NOMO-1 treated with DMSO at 0.1 percent for 48 hours (cell line): ENCODE measurements around the gene EIF3CL.
"Not testable (repeated sequence)": the region's sequence is repeated elsewhere in the genome, so short reads cannot be mapped to it uniquely, and the experiment has no call there.

Experiments
- DNase-seq: peaks from one replicate; lab custom pipeline; 2025; ENCODE audit not compliant: unreplicated experiment; lab: John Stamatoyannopoulos, UW

Gene EIF3CL, protein sequence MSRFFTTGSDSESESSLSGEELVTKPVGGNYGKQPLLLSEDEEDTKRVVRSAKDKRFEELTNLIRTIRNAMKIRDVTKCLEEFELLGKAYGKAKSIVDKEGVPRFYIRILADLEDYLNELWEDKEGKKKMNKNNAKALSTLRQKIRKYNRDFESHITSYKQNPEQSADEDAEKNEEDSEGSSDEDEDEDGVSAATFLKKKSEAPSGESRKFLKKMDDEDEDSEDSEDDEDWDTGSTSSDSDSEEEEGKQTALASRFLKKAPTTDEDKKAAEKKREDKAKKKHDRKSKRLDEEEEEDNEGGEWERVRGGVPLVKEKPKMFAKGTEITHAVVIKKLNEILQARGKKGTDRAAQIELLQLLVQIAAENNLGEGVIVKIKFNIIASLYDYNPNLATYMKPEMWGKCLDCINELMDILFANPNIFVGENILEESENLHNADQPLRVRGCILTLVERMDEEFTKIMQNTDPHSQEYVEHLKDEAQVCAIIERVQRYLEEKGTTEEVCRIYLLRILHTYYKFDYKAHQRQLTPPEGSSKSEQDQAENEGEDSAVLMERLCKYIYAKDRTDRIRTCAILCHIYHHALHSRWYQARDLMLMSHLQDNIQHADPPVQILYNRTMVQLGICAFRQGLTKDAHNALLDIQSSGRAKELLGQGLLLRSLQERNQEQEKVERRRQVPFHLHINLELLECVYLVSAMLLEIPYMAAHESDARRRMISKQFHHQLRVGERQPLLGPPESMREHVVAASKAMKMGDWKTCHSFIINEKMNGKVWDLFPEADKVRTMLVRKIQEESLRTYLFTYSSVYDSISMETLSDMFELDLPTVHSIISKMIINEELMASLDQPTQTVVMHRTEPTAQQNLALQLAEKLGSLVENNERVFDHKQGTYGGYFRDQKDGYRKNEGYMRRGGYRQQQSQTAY

DNA sequence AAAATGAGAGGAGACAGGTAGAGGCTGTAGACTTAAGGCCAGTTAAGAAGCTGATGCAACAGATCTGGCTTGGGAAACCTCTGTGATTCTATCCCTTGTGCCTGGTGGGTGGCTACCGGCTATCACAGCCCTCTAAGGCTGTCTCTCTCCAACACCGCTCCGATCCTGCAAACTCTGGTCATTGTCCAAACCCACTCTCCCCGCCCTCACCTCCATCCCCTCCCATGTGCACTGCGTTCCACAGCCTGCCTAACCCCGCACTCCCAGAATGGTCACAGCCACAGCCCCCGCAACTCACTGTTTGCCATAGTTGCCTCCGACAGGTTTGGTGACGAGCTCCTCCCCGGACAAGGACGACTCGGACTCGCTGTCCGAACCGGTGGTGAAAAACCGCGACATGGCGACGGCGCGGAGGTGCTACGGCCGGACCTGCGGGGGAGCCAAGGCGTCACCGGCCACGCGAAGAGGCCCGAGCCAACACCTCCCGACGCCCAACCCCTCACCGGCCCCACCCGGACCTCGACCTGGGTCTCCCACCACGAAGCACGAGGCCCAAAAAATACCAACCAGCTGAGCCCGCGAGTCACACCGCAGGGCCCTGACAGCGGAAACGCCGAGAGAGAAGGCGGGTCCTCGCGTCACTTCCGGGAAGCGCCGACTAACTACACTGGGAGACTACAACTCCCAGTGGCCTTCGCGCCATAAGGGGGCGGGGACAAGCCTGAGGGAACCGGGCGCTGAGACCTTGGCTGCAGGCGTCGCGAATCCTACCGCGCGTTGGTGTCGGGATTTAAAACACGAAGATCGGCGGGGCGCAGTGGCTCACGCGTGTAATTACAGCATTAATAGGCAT lies at the start of gene EIF3CL:
Gene EIF3CL, minus strand, starts transcription at position 622 of the 853 bp plus-strand sequence. Its CDS starts 223 bp downstream, at position 399.
- DNase-seq = not testable (repeated sequence)

DNA sequence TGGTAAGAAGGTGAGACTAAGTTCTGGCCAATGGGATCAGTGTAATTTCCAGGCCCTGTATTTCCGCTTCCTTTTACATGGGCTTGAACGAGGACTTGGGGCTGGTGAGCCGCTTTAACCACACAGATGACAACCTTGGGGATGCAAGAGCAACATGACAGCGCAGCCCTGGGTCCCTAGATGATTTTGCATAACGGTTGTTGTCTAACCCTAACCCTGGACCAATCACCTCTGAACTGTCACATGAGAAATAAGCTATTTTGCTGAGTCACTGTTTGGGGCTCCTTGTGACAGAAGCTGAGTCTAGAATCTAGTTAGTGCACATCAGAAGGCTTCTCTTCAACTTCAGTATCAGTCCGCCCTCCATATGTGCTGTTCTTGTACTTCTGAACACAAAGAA lies 43.4 kb upstream of the EIF3CL start:
- DNase-seq = not testable (repeated sequence)

DNA sequence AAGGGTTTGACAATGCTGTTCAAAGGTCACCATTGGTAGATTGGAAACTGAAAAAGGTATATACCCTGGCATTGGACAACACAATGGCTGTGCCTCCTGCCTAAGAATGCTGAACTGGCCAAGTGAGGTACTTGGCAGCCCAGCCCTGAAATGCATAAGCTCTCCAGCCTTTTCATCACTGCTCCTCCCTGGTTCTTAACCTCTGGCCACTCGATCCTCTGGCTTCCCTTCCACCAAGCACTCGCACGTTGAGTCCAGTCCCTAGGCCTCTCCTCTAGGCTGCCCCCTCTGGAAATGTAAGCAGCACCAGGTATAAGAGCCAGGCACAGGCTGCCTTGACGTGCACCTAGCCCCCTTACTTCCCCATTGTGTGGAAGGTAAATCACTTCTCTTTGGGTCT lies 42.7 kb upstream of the EIF3CL start:
- not testable (repeated sequence) for DNase-seq

DNA sequence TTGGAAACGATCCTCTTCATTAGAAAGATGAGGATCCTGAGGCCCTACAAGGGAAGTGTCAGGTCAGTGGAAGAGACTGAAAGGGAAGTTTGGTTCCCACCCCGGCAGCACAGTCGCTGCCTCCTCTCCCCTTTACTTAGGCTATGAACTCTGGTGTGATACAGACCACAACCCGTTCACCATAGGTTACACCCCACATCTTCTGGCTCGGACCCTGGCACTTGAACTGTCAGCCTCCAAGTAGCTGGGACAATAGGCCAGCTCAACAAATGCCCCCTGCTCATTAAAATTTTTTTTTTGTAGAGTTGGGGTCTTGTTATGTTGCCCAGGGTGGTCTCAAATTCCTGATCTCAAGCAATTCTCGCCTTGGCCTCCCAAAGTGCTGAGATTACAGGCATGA lies 40.3 kb upstream of the EIF3CL start:
- not testable (repeated sequence) for DNase-seq

DNA sequence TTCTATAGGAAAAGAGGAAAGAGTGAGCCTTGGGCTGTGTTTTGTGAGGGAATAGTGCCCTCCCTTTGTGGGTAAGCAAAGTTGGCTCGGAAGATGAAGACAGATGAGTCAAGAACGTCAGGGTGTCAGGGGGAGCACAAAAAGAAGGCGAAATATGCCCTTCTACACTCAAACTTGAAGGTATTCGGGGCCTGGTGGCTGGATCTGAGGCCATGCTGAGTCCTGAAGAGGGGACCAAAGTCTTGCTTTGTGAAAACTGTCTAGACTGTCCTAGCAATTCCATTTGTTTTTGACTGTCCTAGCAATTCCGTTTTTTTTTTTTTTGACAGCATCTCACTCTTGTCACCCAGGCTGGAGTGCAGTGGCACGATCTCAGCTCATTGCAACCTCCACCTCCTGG lies 35.3 kb upstream of the EIF3CL start:
- not testable (repeated sequence) for DNase-seq

DNA sequence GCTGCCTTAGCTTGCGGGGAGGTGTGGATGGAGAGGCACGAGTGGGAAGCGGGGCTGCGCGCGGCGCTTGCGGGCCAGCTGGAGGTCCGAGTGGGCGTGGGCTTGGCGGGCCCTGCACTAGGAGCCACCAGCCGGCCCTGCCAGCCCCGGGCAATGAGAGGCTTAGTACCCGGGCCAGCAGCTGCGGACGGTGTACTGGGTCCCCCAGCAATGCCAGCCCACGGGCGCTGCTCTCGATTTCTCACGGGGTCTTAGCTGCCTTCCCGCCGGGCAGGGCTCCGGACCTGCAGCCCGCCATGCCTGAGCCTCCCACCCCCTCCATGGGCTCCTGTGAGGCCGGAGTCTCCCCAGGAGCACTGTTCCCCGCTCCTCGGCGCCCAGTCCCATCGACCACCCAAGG lies 31.7 kb upstream of the EIF3CL start:
- DNase-seq = not testable (repeated sequence)

DNA sequence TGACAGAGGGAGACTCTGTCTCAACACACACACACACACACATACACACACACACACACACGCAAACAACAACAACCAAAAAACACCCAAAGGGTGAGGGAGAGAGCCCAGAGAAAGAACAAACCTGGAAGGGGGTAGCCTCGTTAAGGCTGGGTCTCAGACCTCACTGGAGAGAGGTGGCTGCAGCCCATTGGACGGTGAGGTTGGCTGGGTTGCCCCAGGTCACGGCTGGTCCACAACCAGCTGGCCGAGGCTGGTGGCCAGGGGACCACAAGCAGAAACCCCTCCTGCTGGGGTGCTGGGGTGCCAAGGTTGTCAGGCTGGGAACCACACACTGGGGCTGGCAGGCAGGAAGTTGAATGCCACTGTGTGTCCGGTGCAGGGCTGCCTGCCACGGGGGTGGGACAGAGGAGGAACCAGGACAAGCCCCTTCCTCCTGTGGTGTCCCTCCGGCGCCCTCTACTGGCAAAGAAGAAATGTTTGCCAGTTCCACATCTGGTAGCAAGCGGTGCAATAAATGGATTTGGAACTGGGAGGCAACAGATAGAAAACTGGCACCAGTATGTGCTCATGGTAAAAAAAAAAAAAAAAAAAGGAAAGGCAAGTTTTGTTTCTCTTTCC lies 22.5 kb upstream of the EIF3CL start:
- not testable (repeated sequence) for DNase-seq

DNA sequence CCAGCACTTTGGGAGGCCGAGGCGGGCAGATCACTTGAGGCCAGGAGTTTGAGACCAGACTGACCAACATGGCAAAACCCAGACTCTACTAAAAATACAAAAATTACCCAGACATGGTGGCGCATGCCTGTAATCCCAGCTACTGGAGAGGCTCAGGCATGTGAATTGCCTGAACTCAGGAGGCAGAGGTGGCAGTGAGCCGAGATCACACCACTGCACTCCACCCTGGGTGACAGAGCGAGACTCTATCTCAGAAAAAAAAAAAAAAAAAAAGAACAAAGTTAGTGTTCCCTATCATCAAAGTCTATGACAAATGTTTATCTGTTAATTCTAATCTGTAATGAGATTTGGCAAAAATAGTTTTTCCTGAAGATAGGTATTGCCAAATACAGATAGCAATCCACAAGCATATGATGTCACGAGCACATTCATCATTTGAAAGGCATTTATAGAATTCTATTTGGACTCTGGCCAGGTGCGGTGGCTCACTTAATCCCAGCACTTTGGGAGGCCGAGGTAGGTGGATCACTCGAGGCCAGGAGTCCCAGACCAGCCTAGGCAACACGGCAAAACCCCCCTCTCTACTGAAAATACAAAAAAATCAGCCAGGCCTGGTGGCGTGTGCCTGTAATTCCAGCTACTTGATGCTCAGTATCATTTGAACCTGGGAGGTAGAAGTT lies 17.6 kb upstream of the EIF3CL start:
- not testable (repeated sequence) for DNase-seq

DNA sequence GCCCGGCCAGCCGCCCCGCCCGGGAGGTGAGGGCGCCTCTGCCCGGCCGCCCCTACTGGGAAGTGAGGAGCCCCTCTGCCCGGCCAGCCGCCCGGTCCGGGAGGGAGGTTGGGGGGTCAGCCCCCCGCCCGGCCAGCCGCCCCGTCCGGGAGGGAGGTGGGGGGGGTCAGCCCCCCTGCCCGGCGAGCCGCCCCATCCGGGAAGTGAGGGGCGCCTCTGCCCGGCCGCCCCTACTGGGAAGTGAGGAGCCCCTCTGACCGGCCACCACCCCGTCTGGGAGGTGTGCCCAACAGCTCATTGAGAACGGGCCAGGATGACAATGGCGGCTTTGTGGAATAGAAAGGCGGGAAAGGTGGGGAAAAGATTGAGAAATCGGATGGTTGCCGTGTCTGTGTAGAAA lies 13.4 kb upstream of the EIF3CL start:
- DNase-seq = not testable (repeated sequence)

DNA sequence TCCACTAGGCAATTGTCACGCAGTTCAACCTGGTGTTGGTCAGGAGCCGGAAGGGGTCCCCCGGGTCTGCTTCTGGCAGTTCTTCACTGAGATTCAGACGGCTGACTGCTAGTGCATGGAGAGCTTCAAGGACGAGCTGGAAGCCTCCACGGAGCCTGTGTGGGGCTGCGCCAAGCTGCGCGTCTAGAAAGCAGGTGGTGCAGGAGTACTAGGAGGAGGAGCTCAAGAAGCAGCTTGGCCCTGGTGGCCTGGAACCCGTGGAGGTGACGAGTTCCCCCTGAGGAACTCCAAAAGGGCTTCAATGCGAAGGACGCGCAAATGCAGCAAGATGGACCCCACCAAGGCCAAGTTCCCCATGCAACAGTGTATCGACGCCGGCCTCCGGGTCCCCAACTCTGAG lies 10.9 kb upstream of the EIF3CL start:
- DNase-seq = not testable (repeated sequence)

DNA sequence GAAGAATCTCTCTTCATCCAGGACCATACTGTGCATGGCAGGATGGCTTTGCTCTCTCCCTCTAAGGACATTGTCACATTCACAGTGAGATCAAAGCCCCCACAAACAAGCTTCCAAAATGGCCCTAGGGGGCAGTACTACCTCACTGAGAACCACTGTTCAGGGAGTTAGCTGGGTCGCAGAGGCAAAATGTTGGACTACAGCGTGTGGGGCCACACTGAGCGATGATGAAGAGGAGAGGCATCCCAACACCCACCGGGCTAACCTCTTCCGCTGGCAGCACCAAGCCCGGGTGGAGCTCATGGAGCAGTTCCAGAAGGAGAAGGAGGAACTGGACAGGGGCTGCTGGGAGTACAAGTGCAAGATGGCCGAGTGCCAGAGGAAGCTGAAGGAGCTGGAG lies 9.9 kb upstream of the EIF3CL start:
- DNase-seq = not testable (repeated sequence)

DNA sequence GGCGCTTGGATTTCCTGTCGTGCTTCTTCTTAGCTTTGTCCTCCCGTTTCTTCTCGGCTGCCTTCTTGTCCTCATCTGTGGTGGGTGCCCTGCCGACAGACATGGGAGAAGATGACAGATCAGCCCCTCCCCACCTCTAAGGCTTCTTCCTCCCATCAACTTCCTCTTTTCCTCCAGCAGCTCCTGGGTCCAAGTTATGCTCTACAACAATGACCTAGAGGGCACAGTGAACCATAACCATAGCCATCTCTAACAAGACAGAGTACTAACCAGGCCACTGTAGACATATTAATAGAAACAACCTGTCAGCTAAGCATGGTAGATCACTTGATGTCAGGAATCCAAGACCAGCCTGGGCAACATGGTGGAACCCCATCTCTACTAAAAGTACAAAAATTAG lies 11.6 kb downstream of the EIF3CL start:
- DNase-seq = not testable (repeated sequence)

DNA sequence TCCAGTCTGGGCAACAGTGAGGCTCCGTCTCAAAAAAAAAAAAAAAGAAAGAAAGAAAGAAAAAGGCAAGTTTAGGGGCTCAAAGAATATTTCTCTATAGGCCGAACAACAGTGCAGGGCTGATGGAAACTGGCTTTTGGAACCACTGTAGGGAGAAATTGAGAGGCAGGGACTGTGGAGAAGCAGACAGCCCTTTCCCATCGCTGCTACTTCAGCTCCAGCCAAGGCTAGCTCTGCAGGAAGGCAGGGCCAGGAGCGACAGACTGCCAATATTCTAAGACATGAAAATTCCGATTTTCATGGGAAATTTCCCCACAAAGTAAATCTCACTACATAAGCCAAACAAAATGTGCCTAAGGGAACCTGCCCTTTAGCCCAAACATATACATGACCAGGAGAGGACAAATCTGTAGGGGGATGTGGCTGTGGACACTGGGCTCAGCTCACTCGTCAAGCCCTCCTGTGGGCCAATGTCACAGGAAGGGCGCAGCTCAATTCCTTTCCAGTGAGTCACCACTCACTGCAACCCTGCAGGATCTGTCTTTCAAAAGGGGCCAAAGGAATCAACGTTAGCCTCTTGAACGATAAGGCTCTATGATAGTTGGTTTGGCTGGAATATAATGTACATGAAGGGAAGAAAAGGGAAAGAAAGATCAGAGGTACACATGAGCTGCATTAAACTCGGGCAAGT lies 21.3 kb downstream of the EIF3CL start:
- not testable (repeated sequence) for DNase-seq

DNA sequence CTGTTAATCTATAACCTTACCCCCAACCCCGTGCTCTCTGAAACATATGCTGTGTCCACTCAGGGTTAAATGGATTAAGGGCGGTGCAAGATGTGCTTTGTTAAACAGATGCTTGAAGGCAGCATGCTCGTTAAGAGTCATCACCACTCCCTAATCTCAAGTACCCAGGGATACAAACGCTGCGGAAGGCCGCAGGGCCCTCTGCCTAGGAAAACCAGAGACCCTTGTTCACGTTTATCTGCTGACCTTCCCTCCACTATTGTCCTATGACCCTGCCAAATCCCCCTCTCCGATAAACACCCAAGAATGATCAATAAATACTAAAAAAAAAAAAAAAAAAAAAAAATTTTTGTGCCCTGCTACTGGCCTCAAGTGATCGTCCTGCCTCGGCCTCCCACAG lies 25.8 kb downstream of the EIF3CL start:
- DNase-seq = not testable (repeated sequence)

DNA sequence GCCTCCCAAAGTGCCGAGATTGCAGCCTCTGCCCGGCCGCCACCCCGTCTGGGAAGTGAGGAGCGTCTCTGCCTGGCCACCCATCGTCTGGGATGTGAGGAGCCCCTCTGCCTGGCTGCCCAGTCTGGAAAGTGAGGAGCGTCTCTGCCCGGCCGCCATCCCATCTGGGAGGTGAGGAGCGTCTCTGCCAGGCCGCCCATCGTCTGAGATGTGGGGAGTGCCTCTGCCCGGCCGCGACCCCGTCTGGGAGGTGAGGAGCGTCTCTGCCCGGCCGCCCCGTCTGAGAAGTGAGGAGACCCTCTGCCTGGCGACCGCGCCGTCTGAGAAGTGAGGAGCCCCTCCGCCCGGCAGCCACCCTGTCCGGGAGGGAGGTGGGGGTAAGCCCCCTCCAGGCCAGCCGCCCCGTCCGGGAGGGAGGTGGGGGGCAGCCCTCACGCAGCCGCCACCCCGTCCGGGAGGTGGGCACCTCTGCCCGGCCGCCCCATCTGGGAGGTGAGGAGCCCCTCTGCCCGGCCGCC lies 26.5 kb downstream of the EIF3CL start:
- DNase-seq = not testable (repeated sequence)

DNA sequence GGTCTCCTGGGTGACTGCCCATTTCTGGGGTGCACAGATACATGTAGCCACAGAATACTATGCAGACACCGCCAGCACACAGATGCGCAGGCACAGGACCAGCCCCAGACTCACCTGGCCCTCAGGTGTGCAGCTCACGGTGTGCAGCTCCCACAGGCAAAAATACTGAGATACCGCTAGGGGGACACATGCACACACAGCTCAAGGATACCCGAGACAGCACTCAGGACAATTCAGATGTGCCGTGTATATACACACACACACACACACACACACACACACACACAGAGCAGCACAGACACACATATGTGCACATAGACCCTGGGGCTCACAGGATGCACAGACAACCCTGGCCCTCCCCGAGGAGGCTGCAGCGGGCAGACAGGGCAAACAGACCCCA lies 28.5 kb downstream of the EIF3CL start:
- DNase-seq = not testable (repeated sequence)

DNA sequence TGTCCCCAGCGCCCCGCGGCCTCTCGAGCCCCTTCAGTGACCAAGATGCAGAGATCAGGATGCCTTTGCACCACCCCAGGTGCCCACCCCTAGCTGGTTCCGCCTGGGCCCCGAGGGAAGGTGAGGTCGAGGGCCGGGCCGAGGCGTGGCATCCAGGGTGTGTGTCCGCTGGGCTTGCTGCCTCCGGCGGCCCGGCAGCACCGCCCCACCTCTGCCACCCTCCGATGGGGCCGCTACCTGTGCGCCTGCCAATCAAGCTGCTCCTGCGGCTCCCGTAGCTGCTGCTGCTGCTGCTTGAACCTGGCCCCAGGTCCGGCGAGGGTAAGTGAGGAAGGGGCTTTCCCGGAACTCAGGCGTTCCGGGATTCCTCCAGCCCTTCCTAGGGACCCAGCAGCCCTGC lies 29.4 kb downstream of the EIF3CL start:
- DNase-seq = not testable (repeated sequence)

DNA sequence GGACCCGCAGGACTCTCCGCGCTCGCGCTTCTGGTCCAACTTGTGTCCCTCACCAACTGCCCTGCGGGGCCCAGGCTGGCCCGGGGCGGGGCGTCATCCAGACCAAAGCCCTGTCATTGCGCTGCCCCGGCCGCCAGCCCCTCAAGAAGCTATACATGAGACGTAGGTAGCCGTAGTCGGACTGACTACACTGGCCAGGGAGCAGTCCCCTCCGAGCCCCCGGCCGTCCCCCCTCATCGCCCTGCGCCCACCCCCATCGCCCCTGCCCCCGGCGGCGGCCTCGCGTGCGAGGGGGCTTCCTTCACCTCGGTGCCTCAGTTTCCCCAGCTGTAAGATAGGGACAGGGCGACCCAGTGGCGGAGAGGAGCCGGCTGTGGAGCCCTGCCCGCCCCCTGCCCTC lies 35.7 kb downstream of the EIF3CL start:
- not testable (repeated sequence) for DNase-seq
